SHP77 treated with DMSO at 0.1 percent for 48 hours (cell line): Measurements from ENCODE around the gene RNF224.
A peak's percentile ranks its signal among the peaks of the same experiment; 100 is the strongest.

Experiments
- DNase-seq: peaks from one replicate; lab custom pipeline; 2025; lab: John Stamatoyannopoulos, UW

The RNF224 gene

GRCh38 chr9:137215196-137215986 lies 11.9 kb upstream of the RNF224 start:
- DNase-seq = no peak

GRCh38 chr9:137216188-137216965 lies 10.9 kb upstream of the RNF224 start:
- no peak for DNase-seq

- DNase-seq = no peak
Observed at GRCh38 chr9:137217276-137218211, 9.8 kb upstream of the RNF224 start.

DNA sequence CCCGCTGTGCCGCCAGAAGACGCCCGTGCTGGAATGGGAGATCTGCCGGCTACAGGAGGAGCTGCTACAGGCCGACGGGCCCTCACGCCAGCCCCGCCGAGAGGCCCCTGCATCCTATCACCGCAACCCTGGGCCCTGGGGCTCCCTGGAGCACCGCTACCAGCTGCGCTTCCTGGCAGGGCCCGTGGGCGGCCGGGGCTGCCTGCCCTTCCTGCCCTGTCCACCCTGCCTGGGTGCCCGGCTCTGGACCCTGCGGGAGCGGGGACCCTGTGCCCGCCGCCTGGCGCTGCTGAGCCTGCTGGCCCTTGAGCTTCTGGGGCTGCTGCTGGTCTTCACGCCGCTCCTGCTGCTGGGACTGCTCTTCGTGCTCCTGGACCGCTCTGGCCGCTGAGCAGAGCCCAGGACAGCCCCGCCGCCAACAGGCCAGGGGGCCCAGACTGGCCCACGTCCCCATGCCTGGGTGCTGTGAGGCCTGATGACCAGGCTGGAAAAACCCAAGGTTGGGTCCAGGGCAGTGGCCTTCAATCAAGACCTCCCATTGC lies 9.0 kb upstream of the RNF224 start:
- no peak for DNase-seq

- DNase-seq = no peak
Observed at GRCh38 chr9:137218754-137219271, 8.5 kb upstream of the RNF224 start.

- no peak for DNase-seq
Observed at GRCh38 chr9:137219757-137220316, 7.5 kb upstream of the RNF224 start.

- no peak for DNase-seq
Observed at GRCh38 chr9:137220317-137221094, 6.8 kb upstream of the RNF224 start.

- no peak for DNase-seq
Observed at GRCh38 chr9:137221095-137221505, 6.2 kb upstream of the RNF224 start.

- no peak for DNase-seq
Observed at GRCh38 chr9:137221506-137222111, 5.7 kb upstream of the RNF224 start.

GRCh38 chr9:137222190-137223077 lies 4.9 kb upstream of the RNF224 start, which contains the start of gene RNF208:
TSS of gene RNF208 (minus strand) at chr9:137222240. CDS start at chr9:137221212, 1,028 bp downstream.
- DNase-seq = no peak

- DNase-seq = peak; percentile 79
Observed at GRCh38 chr9:137223078-137223970, 4.0 kb upstream of the RNF224 start.

DNA sequence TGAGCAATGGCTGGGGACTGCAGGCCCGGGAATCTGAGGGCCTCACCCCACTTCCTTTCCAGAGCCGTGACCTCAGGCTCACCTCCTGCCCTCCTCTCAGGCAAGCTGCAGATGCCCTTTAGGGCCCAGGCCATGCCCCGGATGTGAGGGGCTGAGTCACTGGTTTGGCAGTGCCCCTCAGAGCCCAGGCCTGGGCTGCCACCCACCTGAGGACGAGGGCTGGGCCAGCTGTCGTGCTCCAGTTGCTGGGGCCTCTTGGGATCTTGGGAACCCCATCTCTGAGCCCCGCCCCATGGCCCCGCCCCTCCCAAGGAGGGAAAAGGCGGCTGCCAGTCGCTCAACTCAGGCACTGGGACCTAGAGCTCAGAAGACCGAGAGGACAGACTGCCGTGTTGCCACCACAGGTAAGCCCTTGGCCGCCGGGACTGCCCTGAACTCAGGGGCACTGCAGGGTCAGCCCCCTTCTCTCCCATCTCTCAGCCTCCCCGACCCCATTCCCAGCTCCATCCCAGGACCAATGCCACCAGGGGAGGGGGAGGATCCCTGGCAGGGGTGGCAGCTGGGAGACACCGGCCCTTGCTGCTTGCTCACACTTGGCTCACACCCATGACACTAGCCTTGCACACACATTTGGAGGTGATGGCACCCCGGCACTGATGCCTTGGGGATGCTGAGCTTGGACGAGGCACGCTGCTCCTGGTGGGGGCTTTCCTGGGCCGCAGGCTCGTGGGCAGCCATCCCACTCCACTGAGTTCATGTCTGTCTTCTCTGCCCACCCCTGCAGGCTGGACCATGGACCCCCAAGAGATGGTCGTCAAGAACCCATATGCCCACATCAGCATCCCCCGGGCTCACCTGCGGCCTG lies 2.2 kb upstream of the RNF224 start, which contains the start of gene CYSRT1:
Gene CYSRT1, plus strand, starts transcription at position 345 of the 865 bp plus-strand sequence. Its CDS starts 448 bp downstream, at position 793.
- DNase-seq = no peak

DNA sequence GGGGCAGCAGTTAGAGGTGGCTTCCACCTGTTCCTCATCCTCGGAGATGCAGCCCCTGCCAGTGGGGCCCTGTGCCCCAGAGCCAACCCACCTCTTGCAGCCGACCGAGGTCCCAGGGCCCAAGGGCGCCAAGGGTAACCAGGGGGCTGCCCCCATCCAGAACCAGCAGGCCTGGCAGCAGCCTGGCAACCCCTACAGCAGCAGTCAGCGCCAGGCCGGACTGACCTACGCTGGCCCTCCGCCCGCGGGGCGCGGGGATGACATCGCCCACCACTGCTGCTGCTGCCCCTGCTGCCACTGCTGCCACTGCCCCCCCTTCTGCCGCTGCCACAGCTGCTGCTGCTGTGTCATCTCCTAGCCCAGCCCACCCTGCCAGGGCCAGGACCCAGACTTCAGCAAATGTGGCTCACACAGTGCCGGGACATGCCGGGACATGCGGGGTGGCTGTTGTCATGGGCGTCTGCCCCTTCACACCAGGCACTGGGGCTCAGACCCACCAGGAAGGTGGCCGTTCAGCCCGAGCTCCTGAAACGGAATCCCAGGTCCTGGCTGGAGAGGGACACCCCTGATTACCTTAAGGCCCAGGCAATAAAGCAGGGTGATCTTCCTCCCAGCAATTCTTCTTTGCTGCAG lies 1.5 kb upstream of the RNF224 start:
- DNase-seq = no peak

- no peak for DNase-seq
Observed at GRCh38 chr9:137226338-137227053, 806 bp upstream of the RNF224 start.

DNA sequence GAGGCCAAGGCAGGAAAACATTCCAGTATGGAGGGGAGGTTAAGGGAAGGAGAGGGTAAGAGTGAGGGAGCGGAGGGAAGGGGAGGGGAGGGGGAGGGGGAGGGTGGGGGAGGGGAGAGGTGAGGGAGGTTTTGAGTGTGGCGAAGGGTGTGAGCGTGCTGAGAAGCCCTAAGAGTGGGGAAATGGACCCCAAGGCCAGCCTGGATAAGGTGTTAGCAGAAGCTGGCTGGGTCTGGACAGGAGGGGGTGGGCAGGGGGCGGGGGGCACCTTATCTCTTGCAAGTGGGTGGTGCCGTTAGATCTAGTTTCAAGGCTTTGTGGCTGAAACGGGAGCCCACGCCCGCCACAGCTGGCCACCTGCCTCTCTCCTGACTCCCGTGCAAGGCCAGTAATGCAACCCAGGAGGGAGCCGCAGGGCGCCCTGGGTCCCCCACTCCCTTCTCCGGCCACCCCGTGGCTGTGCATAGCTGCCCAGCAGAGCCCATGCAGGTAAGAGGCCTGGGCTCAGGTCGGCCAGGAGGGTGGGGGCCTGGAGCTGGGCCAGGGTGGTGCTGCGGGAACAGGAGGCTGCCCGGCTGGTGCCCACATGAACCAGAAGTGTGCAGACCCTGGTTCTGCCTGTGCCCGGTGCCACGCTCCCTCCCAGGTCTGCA lies 677 bp downstream of the RNF224 start:
- no peak for DNase-seq
